Smooth muscle cell of trachea (primary cell): ENCODE data around the gene DHX16. TPM values are rescaled to one million over a fixed set of nuclear protein-coding genes. Genes with fewer than 3 reads are reported as not detected.

Experiments
- total RNA-seq: library from RNA; depleted of rRNA; stranded (reverse); fragments of >200 nt; gene quantifications from 2 replicates; pipeline ENCODE4 v1.2.1, GENCODE V29; 2014

The DHX16 gene
- 31.7 and 37.1 TPM in 2 replicates for total RNA-seq

DNA sequence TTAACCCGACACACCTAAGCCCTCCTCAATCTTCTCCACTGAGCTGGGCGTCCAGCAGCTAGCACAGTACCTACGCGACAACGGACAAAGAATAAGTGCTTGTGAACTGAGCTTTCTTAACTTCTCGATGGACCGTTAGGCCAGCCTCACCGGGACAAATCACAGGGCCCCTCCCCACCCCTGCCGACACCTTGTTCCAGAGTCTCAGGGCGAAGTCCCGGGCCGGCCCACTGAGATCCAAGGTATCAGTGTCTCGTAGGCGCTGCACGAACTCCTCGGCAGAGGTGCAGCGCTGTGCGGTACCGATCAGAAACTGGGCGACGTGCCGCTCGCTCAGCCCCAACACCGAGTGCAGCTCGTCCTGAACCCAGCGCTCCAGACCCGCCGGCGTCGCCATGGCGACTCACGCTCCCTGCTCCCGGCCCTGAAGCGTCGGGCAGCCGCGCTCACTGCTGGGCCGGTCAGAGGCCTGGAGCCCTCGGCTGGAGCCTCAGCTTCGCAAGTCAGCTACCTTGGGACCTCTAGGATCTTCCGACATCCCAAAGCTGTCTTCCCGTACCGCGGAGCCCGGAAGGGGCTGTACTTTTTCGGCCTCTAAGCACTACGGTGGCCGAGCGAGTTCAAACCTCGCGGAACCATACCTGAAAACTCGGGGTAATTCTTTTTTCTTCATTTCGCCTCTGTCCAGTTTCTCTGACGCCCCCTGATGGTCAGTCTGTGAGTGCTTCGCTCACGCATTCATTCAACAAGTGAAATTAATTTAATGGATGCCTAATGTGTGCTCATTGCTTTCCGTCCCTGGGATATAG is at the start of gene DHX16:
Gene DHX16, minus strand, starts transcription at position 562 of the 809 bp plus-strand sequence. Its CDS starts 165 bp downstream, at position 397.

DNA sequence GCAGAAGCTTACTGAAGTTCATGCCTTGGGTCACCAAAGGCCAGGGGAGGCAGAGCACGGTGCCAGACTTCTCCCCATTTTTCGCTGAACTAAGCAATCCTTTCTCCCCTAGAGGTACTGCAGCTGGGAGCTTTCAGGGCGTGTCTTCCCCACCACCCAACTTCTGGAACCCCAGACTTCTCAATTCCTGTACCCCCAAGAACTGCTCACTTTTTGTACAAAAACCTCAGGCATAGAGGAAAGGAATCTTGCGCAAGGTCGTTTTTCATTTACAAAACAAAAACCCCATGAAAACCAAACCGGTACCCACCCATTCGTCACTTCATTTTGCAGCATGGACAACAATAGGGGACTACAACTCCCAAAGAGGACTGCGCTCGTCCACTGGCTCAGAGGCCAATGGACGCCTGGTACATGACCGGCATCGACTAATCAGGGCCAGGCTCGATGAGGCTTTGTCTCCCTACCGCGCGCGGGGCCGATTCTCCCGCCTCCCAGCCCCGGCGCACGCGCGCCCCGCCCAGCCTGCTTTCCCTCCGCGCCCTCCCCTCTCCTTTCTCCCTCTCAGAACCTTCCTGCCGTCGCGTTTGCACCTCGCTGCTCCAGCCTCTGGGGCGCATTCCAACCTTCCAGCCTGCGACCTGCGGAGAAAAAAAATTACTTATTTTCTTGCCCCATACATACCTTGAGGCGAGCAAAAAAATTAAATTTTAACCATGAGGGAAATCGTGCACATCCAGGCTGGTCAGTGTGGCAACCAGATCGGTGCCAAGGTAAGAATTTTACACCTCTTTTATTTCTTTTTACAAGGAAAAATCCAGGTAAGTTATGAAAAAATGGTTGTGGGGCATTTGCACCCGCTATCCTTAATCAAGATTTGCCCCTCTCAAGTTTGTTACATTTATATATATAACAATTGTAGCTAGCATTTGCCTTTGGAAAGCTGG is 47.3 kb upstream of the DHX16 start, which contains the start of gene TUBB:
Gene TUBB, plus strand, starts transcription at position 562 of the 947 bp plus-strand sequence. Its CDS starts 155 bp downstream, at position 717.

DNA sequence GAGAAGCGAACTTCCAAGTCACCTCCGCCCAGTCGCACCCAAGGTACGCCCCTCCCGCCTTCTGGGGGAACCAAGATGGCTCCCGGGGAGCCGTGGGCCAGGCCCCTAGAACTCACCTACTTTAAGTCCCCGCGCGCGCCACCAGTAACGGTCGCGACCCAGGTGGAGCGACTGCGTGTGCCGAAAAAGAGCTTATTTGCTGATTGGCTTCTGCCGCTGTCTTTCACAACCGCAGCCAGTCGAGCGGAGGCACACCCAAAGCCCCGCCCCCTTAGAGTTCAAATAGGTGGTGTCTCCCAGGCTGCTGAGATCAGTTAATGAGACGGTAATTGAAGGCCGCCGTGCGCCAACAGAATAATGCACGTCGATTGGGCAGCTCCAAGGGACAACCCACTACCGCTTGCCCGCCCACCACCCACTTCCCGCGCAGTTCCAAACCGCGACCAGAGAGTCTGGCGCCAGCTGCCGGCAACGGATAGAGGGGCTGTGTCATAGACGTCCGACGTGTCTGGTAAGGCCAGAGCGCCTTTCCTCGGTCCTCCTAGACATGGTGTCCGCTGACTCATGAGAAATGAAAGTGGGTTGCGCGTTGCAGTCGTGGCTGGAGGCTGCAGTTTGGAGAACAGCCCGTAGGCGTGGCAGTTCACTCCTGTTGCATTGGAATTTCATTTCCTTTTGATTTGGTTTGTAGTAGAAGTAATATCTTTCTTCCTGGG is 44.5 kb upstream of the DHX16 start, which contains the start of gene MDC1:
Gene MDC1, minus strand, starts transcription at position 153 of the 716 bp plus-strand sequence. CDS start 2,106 bp downstream, outside the sequence.

DNA sequence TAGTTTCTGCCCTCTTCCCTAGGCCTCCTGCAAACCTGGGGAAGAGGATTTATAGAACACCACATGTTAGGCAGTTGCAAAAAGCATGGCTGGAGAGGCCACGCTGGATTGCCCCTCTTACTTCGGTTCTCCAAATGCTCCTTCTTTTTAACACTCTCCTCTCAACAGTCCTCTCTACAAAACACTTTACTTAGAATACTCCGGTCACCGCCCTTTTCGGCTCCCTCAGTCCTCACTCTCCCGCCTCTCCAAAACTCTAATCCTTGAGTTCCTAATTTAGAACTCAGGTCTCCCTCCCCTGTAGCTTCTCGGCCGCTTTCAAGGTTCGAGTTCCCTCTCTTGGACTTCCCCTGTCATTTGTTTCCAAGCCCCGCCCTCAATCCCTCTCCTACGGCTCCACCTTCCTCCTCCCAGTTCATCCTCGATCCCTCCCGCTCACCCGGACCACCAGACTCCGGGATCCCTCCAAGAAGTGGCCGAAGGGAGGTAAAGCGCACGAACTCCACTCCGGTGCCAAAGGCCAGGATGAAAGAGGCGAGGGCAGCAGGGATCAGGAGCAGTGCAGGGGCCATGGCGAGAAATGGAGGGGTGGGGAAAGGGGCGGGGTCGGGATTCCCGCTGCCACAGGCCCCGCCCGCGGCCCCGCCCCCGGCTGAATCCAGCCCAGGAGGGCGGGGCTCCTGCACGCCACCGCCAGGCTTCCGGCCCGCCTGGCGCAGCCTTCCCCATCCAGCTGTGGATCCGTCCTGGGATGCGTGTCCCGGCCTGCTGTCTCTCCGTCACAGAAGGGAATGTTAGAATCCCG is 17.8 kb upstream of the DHX16 start, which contains the start of gene NRM:
Gene NRM, minus strand, starts transcription at position 582 of the 805 bp plus-strand sequence. Its CDS starts 10 bp downstream, at position 572.

DNA sequence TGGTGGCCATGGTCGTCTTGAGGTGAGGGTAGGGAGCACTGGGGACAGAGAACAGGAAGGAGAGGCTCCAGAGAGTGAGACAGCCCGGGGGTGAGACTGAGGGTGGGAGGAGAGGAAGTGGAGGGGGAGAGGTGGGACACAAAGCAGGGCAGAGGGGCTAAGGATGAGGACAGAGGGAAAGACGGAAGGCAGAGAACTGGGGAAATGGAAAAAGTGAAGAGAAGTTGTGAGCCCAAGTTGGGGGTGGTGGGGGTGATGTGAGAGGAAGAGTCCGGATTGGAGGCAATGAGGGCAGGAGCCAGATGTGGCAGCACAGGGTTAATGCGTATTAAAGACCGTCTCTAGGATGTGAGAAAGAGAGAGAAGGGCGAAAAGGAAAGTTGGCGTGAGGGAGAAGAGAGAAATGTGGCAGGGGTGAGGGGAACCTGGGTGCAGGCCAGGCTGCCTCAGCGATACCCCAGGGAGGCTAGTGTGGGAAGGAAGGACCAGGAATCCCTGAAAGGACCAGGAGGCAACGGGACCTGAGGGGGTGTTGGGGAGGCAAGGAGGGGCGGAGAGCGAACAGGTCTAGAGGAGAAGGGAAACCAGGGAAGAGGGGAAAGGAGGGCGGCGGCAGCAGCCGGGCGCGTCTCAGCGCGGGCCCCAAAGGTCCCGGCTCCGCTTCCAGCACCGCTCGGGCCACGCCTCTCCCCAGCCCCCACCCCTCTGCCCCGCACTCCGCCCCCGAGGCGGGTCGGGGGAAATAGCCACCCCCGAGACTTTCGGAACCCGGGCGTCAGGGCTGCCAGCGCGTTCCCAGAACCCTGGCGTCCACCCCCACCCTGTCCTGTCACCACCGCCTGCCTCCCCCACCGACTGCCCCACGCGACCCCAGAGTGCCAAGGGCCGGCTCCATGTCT is 13.5 kb upstream of the DHX16 start, which contains the start of gene PPP1R18:
Gene PPP1R18, minus strand, starts transcription at position 637 of the 899 bp plus-strand sequence. Its CDS starts 627 bp downstream, at position 10.

DNA sequence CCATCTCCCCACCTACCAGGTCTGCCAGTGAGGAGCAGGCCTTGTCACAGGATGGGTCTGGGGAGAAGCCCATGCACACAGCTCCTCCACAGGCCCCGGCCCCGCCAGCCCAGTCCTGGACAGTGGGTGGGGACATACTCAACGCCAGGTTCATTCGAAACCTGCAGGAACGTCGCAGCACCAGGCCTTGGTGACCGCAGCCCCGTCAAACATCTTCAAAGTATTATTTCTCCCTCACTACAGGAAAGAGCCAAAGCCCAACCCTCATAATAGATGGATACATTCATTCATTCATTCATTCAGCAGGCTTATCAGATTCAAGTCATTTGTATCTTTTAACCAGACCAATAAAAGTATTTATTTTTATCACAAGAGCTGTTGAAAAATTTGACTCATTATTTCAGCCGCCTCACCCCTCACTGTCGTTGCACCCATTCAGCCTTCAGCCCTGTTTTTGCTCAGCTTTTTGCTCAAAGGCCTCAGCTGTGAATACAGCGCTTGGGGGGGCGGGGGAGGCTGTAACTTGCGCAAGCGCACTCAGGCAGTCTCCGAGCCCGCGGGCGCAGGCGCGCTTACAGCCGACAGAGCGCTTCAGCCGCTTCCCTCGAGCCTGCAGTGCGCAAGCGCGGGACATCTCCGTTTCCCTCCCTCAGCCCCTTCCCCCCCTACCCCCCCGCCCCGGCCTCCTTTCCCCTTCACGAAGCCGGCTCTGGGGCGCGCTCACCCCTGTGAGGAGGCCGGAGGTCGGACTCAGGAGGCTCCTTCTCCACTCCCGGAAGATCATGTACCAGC is 26.2 kb downstream of the DHX16 start, which contains the start of gene C6orf136:
Gene C6orf136, plus strand, starts transcription at position 684 of the 792 bp plus-strand sequence. Its CDS starts 99 bp downstream, at position 783.

DNA sequence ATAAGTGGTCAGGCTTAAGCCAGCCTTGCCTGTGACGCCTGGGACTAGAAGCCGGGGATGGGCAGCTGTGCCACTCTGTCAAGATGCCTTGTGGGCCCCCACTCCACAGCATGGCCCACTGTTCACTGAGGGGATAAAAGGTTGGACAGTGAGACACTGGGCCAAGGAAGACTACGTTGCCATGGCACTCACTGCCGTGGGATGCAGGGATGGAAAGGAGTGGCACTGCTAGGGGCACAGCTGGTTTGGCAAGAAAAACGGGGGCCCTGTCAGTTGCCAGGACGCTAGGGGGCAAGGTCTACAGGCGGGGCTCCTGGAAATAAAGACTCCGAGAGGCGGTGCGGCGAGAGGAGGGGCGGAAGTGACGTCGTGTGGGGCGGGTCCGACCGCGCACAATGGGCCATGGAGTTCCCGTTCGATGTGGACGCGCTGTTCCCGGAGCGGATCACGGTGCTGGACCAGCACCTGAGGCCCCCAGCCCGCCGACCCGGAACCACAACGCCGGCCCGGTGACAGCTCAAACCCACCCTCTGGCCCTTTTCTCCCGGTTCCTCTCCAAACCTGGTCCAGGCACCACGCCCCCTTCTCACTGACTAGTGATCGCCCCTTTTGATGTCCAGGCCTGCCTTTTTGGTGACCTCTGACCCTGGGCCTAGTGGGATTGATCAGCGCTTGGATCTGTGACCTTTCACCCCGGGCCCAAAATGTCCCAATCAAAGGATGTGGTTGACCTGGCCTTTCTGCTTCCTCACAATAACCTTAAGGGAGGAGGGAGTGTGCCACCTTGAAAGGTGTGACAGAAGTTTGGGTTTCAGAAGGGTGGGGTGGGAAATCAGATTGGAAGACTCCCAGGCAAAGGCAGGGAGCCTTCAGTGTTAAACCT is 46.1 kb downstream of the DHX16 start, which contains the start of gene ATAT1:
Gene ATAT1, plus strand, starts transcription at position 391 of the 883 bp plus-strand sequence.

DNA sequence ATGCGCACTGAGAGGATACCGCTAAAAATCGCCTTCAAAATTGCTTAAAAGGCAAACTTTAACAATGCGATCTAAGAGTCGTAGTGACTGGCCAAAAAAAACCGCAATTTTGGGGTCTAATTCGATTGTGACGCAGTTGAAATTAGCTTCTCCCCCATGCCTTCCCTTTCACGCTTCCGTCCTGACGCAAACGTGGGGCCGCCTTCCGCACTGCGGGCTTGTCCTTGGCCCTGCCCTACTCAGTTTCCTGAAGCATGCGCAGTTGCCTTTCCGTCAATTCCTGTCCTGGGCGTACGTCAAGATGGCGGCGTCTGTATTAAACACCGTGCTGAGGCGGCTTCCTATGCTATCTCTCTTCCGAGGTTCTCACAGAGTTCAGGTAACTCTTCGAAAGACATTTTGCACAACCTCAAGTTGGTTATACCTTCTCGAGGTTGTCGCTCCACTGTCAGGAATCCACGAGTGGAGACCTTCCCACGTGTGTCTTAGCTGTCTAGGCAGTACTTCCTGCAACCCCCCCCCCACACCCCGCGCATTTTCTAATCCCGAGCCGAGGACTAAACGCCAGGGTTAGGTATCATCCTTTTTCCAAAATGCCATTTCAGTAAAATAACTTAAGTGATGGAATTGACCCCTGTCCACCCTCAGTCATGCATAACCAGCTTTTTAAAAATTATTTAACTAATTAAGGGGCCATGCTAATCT is 55.1 kb downstream of the DHX16 start, which contains the start of gene MRPS18B:
Gene MRPS18B, plus strand, starts transcription at position 276 of the 705 bp plus-strand sequence. Its CDS starts 26 bp downstream, at position 302.

DNA sequence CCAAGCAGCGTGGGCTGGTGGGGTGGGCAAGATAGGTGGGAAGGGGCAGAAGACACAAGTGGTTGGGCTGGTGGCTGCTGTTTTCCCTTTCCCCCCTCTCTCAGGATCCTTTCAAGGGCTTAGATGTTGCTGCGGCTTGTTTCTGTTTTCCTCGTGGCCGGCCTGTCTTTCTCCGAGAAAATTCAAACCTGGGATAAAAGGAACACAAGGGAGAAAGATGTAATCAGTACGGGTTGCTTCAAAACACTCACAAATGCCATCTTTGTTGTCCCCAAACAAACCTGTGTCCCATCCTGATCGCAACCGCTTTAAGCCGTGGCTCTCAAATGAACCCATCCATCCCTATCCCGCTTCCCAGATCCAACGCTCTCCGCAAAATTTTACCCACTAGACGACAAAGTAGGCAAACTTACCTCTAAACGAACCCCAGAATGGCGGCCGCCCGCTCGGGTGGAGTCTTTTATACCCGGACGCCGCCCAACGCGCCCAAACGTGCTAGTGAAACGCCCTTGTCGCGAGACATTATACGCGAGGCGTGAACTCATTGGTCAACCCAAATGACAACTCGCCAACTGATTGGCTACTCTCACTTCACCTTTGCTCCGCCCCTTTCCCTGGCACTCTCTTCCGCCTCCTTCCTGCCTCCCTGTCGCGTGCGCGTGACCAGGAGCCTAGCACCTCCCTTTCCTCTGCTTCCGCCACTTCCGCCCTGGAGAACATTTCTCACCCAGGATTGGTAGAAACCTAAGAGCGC is 55.8 kb downstream of the DHX16 start, which contains the start of gene PPP1R10:
Gene PPP1R10, minus strand, starts transcription at position 433 of the 754 bp plus-strand sequence. CDS start 7,299 bp downstream, outside the sequence.

Other genes starting within 250 kb of the DHX16 start
- gene HLA-E, start 183.5 kb downstream of the DHX16 start, total RNA-seq, result 218 and 355 TPM in 2 replicates
- gene GNL1, start 116.5 kb downstream of the DHX16 start, total RNA-seq, result 66.9 and 78.9 TPM in 2 replicates
- gene PRR3, start 115.7 kb downstream of the DHX16 start, total RNA-seq, result 4.1 and 5.1 TPM in 2 replicates
- gene ABCF1, start 101.6 kb downstream of the DHX16 start, total RNA-seq, result 38.4 and 58.2 TPM in 2 replicates
- 22.4 and 23.5 TPM in 2 replicates for gene PPP1R10, start 55.8 kb downstream of the DHX16 start, total RNA-seq
- gene MRPS18B, start 55.2 kb downstream of the DHX16 start, total RNA-seq, result 56.9 and 72.3 TPM in 2 replicates
- 3.0 and 6.3 TPM in 2 replicates for gene ATAT1, start 46.1 kb downstream of the DHX16 start, total RNA-seq
- gene C6orf136, start 25.9 kb downstream of the DHX16 start, total RNA-seq, result 3.2 and 6.0 TPM in 2 replicates
- 46.5 and 75.9 TPM in 2 replicates for gene PPP1R18, start 13.6 kb upstream of the DHX16 start, total RNA-seq
- 3.1 and 4.9 TPM in 2 replicates for gene NRM, start 18.0 kb upstream of the DHX16 start, total RNA-seq
- gene MDC1, start 44.3 kb upstream of the DHX16 start, total RNA-seq, result 5.3 and 10.9 TPM in 2 replicates
- 916 and 957 TPM in 2 replicates for gene TUBB, start 47.3 kb upstream of the DHX16 start, total RNA-seq
- 122 and 134 TPM in 2 replicates for gene FLOT1, start 69.7 kb upstream of the DHX16 start, total RNA-seq
- 14.7 and 23.0 TPM in 2 replicates for gene IER3, start 71.5 kb upstream of the DHX16 start, total RNA-seq
- gene DDR1, start 211.5 kb upstream of the DHX16 start, total RNA-seq, result 10.6 and 26.8 TPM in 2 replicates
- gene GTF2H4, start 235.2 kb upstream of the DHX16 start, total RNA-seq, result 8.8 and 9.6 TPM in 2 replicates
- 17.0 and 24.3 TPM in 2 replicates for gene VARS2, start 241.2 kb upstream of the DHX16 start, total RNA-seq